SK-N-SH treated with all-trans-retinoic acid at 6 μM for 48 hours (cell line): ENCODE measurements around the gene FNDC3B.

Experiments
- ATAC-seq: fragments of 200-7000 bp; cut with Tn5 transposase; 3 replicates; pipeline ENCODE4 v1.9.1; 2020; ENCODE audit warnings: mild to moderate bottlenecking, moderate library complexity
- ARNTL ChIP-seq: fragments of 450-650 bp; formaldehyde crosslinking; IDR thresholded peaks from 2 replicates; pipeline ENCODE4 v1.5.0; 2020; ENCODE audit warnings: low read depth, mild to moderate bottlenecking, moderate library complexity, borderline replicate concordance
- BACH2 ChIP-seq: fragments of 250-450 bp; sonication (Bioruptor Pico); IDR thresholded peaks from 2 replicates; pipeline ENCODE4 v1.9.0; 2021; ENCODE audit warnings: mild to moderate bottlenecking, borderline replicate concordance
- CSDC2 ChIP-seq: fragments of 250-450 bp; sonication (Bioruptor Pico); IDR thresholded peaks from 2 replicates; pipeline ENCODE4 v1.5.0; 2020; ENCODE audit warnings: mild to moderate bottlenecking, moderate library complexity
- ESRRG ChIP-seq: fragments of 250-450 bp; sonication (Bioruptor Pico); IDR thresholded peaks from 2 replicates; pipeline ENCODE4 v1.6.1; 2021; ENCODE audit warnings: mild to moderate bottlenecking
- ISL1 ChIP-seq: fragments of 250-450 bp; sonication (Bioruptor Pico); IDR thresholded peaks from 2 replicates; pipeline ENCODE4 v2.1.2; 2022; ENCODE audit warnings: mild to moderate bottlenecking, moderate library complexity
- OSR1 ChIP-seq: fragments of 250-450 bp; sonication (Bioruptor Pico); IDR thresholded peaks from 2 replicates; pipeline ENCODE4 v1.8.0; 2022; ENCODE audit warnings: moderate library complexity, mild to moderate bottlenecking, inconsistent platforms
- PATZ1 ChIP-seq: fragments of 250-450 bp; sonication (Bioruptor Pico); IDR thresholded peaks from 2 replicates; pipeline ENCODE4 v1.8.0; 2020; ENCODE audit warnings: mild to moderate bottlenecking, moderate library complexity, borderline replicate concordance
- PPARA ChIP-seq: fragments of 250-450 bp; sonication (Bioruptor Pico); IDR thresholded peaks from 2 replicates; pipeline ENCODE4 v1.5.0; 2020; ENCODE audit warnings: mild to moderate bottlenecking, borderline replicate concordance
- SNAI2 ChIP-seq: fragments of 250-450 bp; sonication (Bioruptor Pico); IDR thresholded peaks from 2 replicates; pipeline ENCODE4 v1.5.0; 2020; ENCODE audit warnings: mild to moderate bottlenecking, moderate library complexity
- TCF4 ChIP-seq: fragments of 250-450 bp; sonication (Bioruptor Pico); IDR thresholded peaks from 2 replicates; pipeline ENCODE4 v1.8.0; 2021; ENCODE audit warnings: mild to moderate bottlenecking, moderate library complexity, borderline replicate concordance
- TOX ChIP-seq: fragments of 250-450 bp; sonication (Bioruptor Pico); IDR thresholded peaks from 2 replicates; pipeline ENCODE4 v1.8.0; 2021; ENCODE audit warnings: mild to moderate bottlenecking, moderate library complexity, borderline replicate concordance
- ZC3H10 ChIP-seq: fragments of 250-450 bp; sonication (Bioruptor Pico); IDR thresholded peaks from 2 replicates; pipeline ENCODE4 v1.5.1; 2021; ENCODE audit warnings: mild to moderate bottlenecking, moderate library complexity
- ZFP3 ChIP-seq: fragments of 250-450 bp; sonication (Bioruptor Pico); IDR thresholded peaks from 2 replicates; pipeline ENCODE4 v1.5.0; 2020; ENCODE audit warnings: mild to moderate bottlenecking, moderate library complexity
- ZFP30 ChIP-seq: fragments of 450-650 bp; formaldehyde crosslinking; IDR thresholded peaks from 2 replicates; pipeline ENCODE4 v1.5.0; 2022; ENCODE audit warnings: mild to moderate bottlenecking, moderate library complexity
- ZNF565 ChIP-seq: fragments of 450-650 bp; formaldehyde crosslinking; conservative IDR thresholded peaks from 2 replicates; pipeline ENCODE4 v1.5.0; 2020; ENCODE audit warnings: low read depth, mild to moderate bottlenecking, moderate library complexity
- ZNF70 ChIP-seq: fragments of 450-650 bp; formaldehyde crosslinking; IDR thresholded peaks from 2 replicates; pipeline ENCODE4 v1.5.0; 2020; ENCODE audit warnings: mild to moderate bottlenecking, moderate library complexity
- TF ChIP-seq, protein P1 (sequence below): fragments of 250-450 bp; sonication (Bioruptor Pico); IDR thresholded peaks from 2 replicates; pipeline ENCODE4 v1.5.0; 2020; ENCODE audit warnings: mild to moderate bottlenecking, moderate library complexity
- TF ChIP-seq, protein P2 (sequence below): fragments of 250-450 bp; sonication (Bioruptor Pico); IDR thresholded peaks from 2 replicates; pipeline ENCODE4 v1.5.1; 2021; ENCODE audit warnings: mild to moderate bottlenecking, moderate library complexity
- TF ChIP-seq, protein P3 (sequence below): fragments of 250-450 bp; sonication (Bioruptor Pico); IDR thresholded peaks from 2 replicates; pipeline ENCODE4 v1.8.0; 2021; ENCODE audit warnings: low read depth, mild to moderate bottlenecking, moderate library complexity, borderline replicate concordance

The FNDC3B gene

GRCh38 chr3:172128858-172129257 lies 89.5 kb downstream of the FNDC3B start:
- TF ChIP-seq SNAI2 (CRISPR knock-in tag) (no peak), ZFP30 (CRISPR knock-in tag) (no peak), ESRRG (CRISPR knock-in tag) (no peak), ZNF70 (CRISPR knock-in tag) (no peak), PATZ1 (no peak), BACH2 (CRISPR knock-in tag) (no peak), CSDC2 (CRISPR knock-in tag) (no peak), ZNF565 (CRISPR knock-in tag) (no peak), ZC3H10 (CRISPR knock-in tag) (no peak), OSR1 (CRISPR knock-in tag) (no peak), PPARA (CRISPR knock-in tag) (no peak), TOX (CRISPR knock-in tag) (no peak), ISL1 (CRISPR knock-in tag) (no peak), ARNTL (CRISPR knock-in tag) (no peak), TCF4 (CRISPR knock-in tag) (no peak)
- TF ChIP-seq, protein P1, sequence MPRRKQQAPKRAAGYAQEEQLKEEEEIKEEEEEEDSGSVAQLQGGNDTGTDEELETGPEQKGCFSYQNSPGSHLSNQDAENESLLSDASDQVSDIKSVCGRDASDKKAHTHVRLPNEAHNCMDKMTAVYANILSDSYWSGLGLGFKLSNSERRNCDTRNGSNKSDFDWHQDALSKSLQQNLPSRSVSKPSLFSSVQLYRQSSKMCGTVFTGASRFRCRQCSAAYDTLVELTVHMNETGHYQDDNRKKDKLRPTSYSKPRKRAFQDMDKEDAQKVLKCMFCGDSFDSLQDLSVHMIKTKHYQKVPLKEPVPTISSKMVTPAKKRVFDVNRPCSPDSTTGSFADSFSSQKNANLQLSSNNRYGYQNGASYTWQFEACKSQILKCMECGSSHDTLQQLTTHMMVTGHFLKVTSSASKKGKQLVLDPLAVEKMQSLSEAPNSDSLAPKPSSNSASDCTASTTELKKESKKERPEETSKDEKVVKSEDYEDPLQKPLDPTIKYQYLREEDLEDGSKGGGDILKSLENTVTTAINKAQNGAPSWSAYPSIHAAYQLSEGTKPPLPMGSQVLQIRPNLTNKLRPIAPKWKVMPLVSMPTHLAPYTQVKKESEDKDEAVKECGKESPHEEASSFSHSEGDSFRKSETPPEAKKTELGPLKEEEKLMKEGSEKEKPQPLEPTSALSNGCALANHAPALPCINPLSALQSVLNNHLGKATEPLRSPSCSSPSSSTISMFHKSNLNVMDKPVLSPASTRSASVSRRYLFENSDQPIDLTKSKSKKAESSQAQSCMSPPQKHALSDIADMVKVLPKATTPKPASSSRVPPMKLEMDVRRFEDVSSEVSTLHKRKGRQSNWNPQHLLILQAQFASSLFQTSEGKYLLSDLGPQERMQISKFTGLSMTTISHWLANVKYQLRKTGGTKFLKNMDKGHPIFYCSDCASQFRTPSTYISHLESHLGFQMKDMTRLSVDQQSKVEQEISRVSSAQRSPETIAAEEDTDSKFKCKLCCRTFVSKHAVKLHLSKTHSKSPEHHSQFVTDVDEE (CRISPR knock-in tag) = no peak
- TF ChIP-seq, protein P2, sequence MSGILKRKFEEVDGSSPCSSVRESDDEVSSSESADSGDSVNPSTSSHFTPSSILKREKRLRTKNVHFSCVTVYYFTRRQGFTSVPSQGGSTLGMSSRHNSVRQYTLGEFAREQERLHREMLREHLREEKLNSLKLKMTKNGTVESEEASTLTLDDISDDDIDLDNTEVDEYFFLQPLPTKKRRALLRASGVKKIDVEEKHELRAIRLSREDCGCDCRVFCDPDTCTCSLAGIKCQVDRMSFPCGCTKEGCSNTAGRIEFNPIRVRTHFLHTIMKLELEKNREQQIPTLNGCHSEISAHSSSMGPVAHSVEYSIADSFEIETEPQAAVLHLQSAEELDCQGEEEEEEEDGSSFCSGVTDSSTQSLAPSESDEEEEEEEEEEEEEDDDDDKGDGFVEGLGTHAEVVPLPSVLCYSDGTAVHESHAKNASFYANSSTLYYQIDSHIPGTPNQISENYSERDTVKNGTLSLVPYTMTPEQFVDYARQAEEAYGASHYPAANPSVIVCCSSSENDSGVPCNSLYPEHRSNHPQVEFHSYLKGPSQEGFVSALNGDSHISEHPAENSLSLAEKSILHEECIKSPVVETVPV (CRISPR knock-in tag) = no peak
- ATAC-seq = no peak

GRCh38 chr3:172129498-172129849 lies 90.1 kb downstream of the FNDC3B start:
- no peak for ATAC-seq
- TF ChIP-seq, protein P2 (CRISPR knock-in tag) = no peak
- TF ChIP-seq ESRRG (CRISPR knock-in tag) (no peak), PATZ1 (no peak), CSDC2 (CRISPR knock-in tag) (no peak), TOX (CRISPR knock-in tag) (no peak), BACH2 (CRISPR knock-in tag) (no peak), ZNF70 (CRISPR knock-in tag) (no peak), ZFP3 (CRISPR knock-in tag) (no peak), ZNF565 (CRISPR knock-in tag) (no peak), PPARA (CRISPR knock-in tag) (no peak), ARNTL (CRISPR knock-in tag) (no peak)
- TF ChIP-seq, protein P1 (CRISPR knock-in tag) = no peak
- TF ChIP-seq, protein P3, sequence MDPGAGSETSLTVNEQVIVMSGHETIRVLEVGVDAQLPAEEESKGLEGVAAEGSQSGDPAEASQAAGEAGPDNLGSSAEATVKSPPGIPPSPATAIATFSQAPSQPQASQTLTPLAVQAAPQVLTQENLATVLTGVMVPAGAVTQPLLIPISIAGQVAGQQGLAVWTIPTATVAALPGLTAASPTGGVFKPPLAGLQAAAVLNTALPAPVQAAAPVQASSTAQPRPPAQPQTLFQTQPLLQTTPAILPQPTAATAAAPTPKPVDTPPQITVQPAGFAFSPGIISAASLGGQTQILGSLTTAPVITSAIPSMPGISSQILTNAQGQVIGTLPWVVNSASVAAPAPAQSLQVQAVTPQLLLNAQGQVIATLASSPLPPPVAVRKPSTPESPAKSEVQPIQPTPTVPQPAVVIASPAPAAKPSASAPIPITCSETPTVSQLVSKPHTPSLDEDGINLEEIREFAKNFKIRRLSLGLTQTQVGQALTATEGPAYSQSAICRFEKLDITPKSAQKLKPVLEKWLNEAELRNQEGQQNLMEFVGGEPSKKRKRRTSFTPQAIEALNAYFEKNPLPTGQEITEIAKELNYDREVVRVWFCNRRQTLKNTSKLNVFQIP (CRISPR knock-in tag) = no peak
